NCI-H1417 treated with DMSO at 0.1 percent for 48 hours (cell line): Measurements from ENCODE around the gene STRA6.
A peak's percentile ranks its signal among the peaks of the same experiment; 100 is the strongest.
"Not testable (repeated sequence)": the region's sequence is repeated elsewhere in the genome, so short reads cannot be mapped to it uniquely, and the experiment has no call there.

Experiments
- DNase-seq: peaks from one replicate; lab custom pipeline; 2025; lab: John Stamatoyannopoulos, UW

Gene STRA6

GRCh38 chr15:74160390-74160789 is 42.2 kb downstream of the STRA6 start:
- not testable (repeated sequence) for DNase-seq

GRCh38 chr15:74159773-74160172 is 42.8 kb downstream of the STRA6 start:
- DNase-seq: no peak

GRCh38 chr15:74158855-74159650 is 43.5 kb downstream of the STRA6 start:
- DNase-seq: no peak

- DNase-seq: no peak
Measured at GRCh38 chr15:74157868-74158827, 44.4 kb downstream of the STRA6 start.

GRCh38 chr15:74156678-74157411 is 45.7 kb downstream of the STRA6 start:
- peak; percentile 67 for DNase-seq

GRCh38 chr15:74155766-74156417 is 46.7 kb downstream of the STRA6 start:
- no peak for DNase-seq

- no peak for DNase-seq
Measured at GRCh38 chr15:74147051-74147450, 55.5 kb downstream of the STRA6 start.

GRCh38 chr15:74146277-74146800 is 56.2 kb downstream of the STRA6 start:
- DNase-seq: no peak

GRCh38 chr15:74144153-74144775 is 58.3 kb downstream of the STRA6 start:
- no peak for DNase-seq

- DNase-seq: no peak
Measured at GRCh38 chr15:74141591-74141990, 61.0 kb downstream of the STRA6 start.

GRCh38 chr15:74138642-74139041 is 63.9 kb downstream of the STRA6 start:
- no peak for DNase-seq

GRCh38 chr15:74137537-74137894 is 65.1 kb downstream of the STRA6 start:
- DNase-seq: no peak

GRCh38 chr15:74136814-74137536 is 65.6 kb downstream of the STRA6 start:
- DNase-seq: no peak

GRCh38 chr15:74136540-74136813 is 66.1 kb downstream of the STRA6 start:
- DNase-seq: no peak

- DNase-seq: no peak
Measured at GRCh38 chr15:74135041-74135565, 67.5 kb downstream of the STRA6 start.

- DNase-seq: no peak
Measured at GRCh38 chr15:74134387-74135027, 68.1 kb downstream of the STRA6 start.

- DNase-seq: no peak
Measured at GRCh38 chr15:74133694-74134386, 68.7 kb downstream of the STRA6 start.

- no peak for DNase-seq
Measured at GRCh38 chr15:74132681-74133651, 69.6 kb downstream of the STRA6 start.
